Measurements from ENCODE around the gene CFAP57. TPM values are rescaled to one million over a fixed set of nuclear protein-coding genes. Genes with fewer than 3 reads are reported as not detected.

The CFAP57 gene
- total and polyA plus RNA-seq, 2 of the 8 experiments (the other 6 are each of a cell fraction or from before 2014, with no cell fraction given) = 0.20 to 0.80 TPM

DNA sequence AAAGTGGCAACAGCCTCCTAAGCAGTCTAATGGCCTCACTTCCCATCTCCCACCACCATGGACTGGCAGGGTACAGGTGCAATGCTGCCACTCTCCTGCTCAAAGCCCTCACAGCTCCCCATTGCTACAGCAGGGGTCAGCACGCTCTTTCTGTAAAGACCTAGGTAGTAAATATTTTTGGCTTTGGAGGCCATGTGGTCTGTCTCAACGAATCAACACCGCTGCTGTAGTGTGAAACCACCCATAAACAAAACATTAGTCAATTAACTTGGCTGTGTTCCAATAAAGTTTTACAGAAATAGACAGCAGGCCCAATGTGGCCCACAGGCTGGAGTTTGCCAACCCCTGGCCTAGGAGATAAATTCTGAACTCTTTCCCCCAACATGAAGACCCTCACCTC, 53.0 kb downstream of the CFAP57 start:
- H3K9me3 ChIP-seq (ENCODE audit: insufficient read depth in 2 of 2, low read depth in 1 of 2, low read length in 1 of 2) = no peaks in the 10 kb centered on the region
- no peak overlapping the region for H3K4ac ChIP-seq (replicated peaks; ENCODE audit: insufficient read length, low read depth, low read length)
- H3K27me3 ChIP-seq (replicated peaks in 1 of 4; ENCODE audit: control insufficient read depth in 3 of 4, extremely low read depth in 1 of 4, insufficient read depth in 3 of 4, low read length in 3 of 4) = no peaks in the 10 kb centered on the region; a peak in 1 of 7 replicates
- H2BK12ac ChIP-seq (ENCODE audit: low read depth, low read length) = no peak overlapping the region
- no peaks in the 10 kb centered on the region for H3K79me2 ChIP-seq (ENCODE audit: control insufficient read depth in 1 of 2, insufficient read depth in 2 of 2, low read length in 2 of 2)
- FAIRE-seq (no peak), DNase-seq (ENCODE audit: low read depth in 1 of 2, low spot score in 2 of 2) (no peak)
- H3K56ac ChIP-seq (replicated peaks; ENCODE audit: insufficient read length, low read depth, low read length) = no peak overlapping the region
- no peak overlapping the region for H3K27ac ChIP-seq (ENCODE audit: low read depth, low read length)
- H3K9ac ChIP-seq (replicated peaks in 1 of 4; ENCODE audit: extremely low read depth in 1 of 4, low read depth in 3 of 4, low read length in 3 of 4) = no peak overlapping the region
- no peak overlapping the region for H4K8ac ChIP-seq (ENCODE audit: extremely low read depth, insufficient read depth, low read length)
- WGBS, 2 experiments (ENCODE audit: extremely low coverage in 1 of 2, insufficient coverage in 1 of 2, insufficient read length in 1 of 2, insufficient replicate concordance in 2 of 2, low coverage in 1 of 2, low lambda C conversion rate in 2 of 2, missing lambda C conversion rate in 1 of 2) = 92% methylated on average over 3 of the region's 3 CpGs; no CpG with 5 or more reads in 1 of the 2 experiments
- no peak overlapping the region for H3K23ac ChIP-seq (ENCODE audit: insufficient read length)
- H2BK20ac ChIP-seq (ENCODE audit: low read length) = no peak overlapping the region
- H3K4me3 ChIP-seq (ENCODE audit: extremely low read depth in 1 of 4, insufficient read depth in 2 of 4, low read depth in 3 of 4, low read length in 4 of 4) = no peak overlapping the region
- no peak for TF ChIP-seq SIX5 (IDR thresholded peaks at IDR 0.05; ENCODE audit: low read depth, low read length)
- peak in 2 of 3 experiments; percentile 0 to 16; a peak in 2 of 4 replicates for TF ChIP-seq CTCF (IDR thresholded peaks at IDR 0.05; ENCODE audit: control extremely low read depth in 1 of 3, insufficient read depth in 1 of 3, low read depth in 1 of 3, low read length in 3 of 3)
- TF ChIP-seq MAFK (IDR thresholded peaks at IDR 0.05; ENCODE audit: low read depth, low read length) = no peak
- no peak for TF ChIP-seq SAP30 (IDR thresholded peaks at IDR 0.05; ENCODE audit: insufficient read depth, insufficient replicate concordance, low read length)
- TF ChIP-seq RAD21 (IDR thresholded peaks at IDR 0.05 in 1 of 2, conservative IDR thresholded peaks at IDR 0.05 in 1 of 2; ENCODE audit: low read depth in 2 of 2, low read length in 2 of 2) = peak; percentile 6 to 24; a peak in 2 of 4 replicates
- TF ChIP-seq SP1 (IDR thresholded peaks at IDR 0.05; ENCODE audit: low read depth, low read length) = no peak
- TF ChIP-seq FOSL1 (IDR thresholded peaks at IDR 0.05; ENCODE audit: insufficient read depth, low read depth, low read length) = no peak
- TF ChIP-seq PHF8 (conservative IDR thresholded peaks at IDR 0.05; ENCODE audit: low read depth, low read length) = no peak
- H4K20me1 ChIP-seq (replicated peaks in 1 of 2; ENCODE audit: control insufficient read depth in 1 of 2, insufficient read depth in 2 of 2, low read length in 2 of 2) = no peaks in the 10 kb centered on the region
- ChIA-PET POLR2A (ENCODE audit: partially characterized antibody) (interaction anchor here (1.0 kb wide), 1 partner anchor 54 kb away, joined by 3 read pairs; no protein-coding TSS in a partner anchor), CTCF (ENCODE audit: partially characterized antibody) (interaction anchor here (1.9 to 9.8 kb wide), 3 partner anchors 59 to 312 kb away, joined by 6 to 131 read pairs (median 7); partner anchors contain the start of gene C1orf210)
- no peak overlapping the region for H4K5ac ChIP-seq (ENCODE audit: insufficient read length, low read depth, low read length)
- H3K18ac ChIP-seq (ENCODE audit: extremely low read depth, low read length) = no peak overlapping the region
- H3K23me2 ChIP-seq (ENCODE audit: low read depth, low read length) = no peaks in the 10 kb centered on the region
- H3K14ac ChIP-seq (ENCODE audit: insufficient read length) = no peak overlapping the region
- H2AK5ac ChIP-seq (ENCODE audit: low read depth, low read length) = no peak overlapping the region
- no peak overlapping the region for H3K4me2 ChIP-seq (ENCODE audit: insufficient read depth in 1 of 2, low read depth in 2 of 2, low read length in 2 of 2)
- H3K79me1 ChIP-seq (ENCODE audit: low read depth, low read length) = no peaks in the 10 kb centered on the region
- H3K36me3 ChIP-seq (ENCODE audit: control insufficient read depth in 2 of 4, insufficient read depth in 4 of 4, low read length in 3 of 4) = no peaks in the 10 kb centered on the region
- H4K91ac ChIP-seq (replicated peaks; ENCODE audit: insufficient read length, low read length) = no peak overlapping the region
- no peak overlapping the region for H2BK15ac ChIP-seq (ENCODE audit: low read length)
- H2BK5ac ChIP-seq (ENCODE audit: low read depth, low read length) = no peak overlapping the region
- H3K4me1 ChIP-seq (replicated peaks in 1 of 4; ENCODE audit: control insufficient read depth in 3 of 4, insufficient read depth in 4 of 4, low read length in 3 of 4) = peaks cover 0 to 2% (median under 1%) of the 10 kb centered on the region in 4 experiments; a peak in 3 of 7 replicates
- H2AFZ ChIP-seq (ENCODE audit: low read length) = no peak overlapping the region
- H2BK120ac ChIP-seq (replicated peaks; ENCODE audit: low read depth, low read length) = no peak overlapping the region

Measured in H1 (cell line).